Measurements from ENCODE around the gene FAM24B. TPM values are rescaled to one million over a fixed set of nuclear protein-coding genes. Genes with fewer than 3 reads are reported as not detected.

FAM24B gene
- total and polyA plus RNA-seq, 5 donors from 2014 or later, result 5.5 to 17.2 (median 10.6) TPM

DNA sequence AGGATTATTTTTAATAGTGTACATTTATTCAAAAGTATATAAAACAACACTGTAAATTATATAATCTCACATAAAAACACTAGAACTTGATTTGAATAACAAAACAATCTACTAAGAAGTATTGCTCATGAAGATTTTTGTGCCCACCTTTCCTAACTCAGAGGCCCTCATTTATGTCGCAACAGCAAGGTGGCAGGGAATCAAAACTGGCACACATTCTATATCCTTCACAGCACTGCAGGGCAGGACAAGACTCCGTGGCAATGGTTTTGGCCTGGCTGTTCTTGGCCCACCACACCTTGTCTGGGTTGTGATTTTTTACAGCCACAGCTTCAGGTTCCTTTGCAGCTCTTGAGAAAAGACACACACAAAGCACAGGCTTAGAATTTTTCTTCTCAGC, 30.3 kb downstream of the FAM24B start:
- Histone ChIP-seq H3K9me3 (ENCODE audit: control insufficient read depth in 2 of 2, low read length in 2 of 2) (peaks cover 0 to 2% of the 10 kb centered on the region in 2 experiments), H3K27ac (ENCODE audit: insufficient read depth, low read length, poor library complexity, severe bottlenecking) (no peak overlapping the region), H3K4me1 (ENCODE audit: control insufficient read depth, insufficient read depth, low read length, poor library complexity, severe bottlenecking) (peaks cover 4% of the 10 kb centered on the region), H3K4me3 (ENCODE audit: low read depth, low read length) (no peak overlapping the region), H3K36me3 (ENCODE audit: control insufficient read depth, insufficient read depth, low read length) (peaks cover 66% of the 10 kb centered on the region), H3K27me3 (ENCODE audit: control insufficient read depth, insufficient read depth, low read length) (no peaks in the 10 kb centered on the region)
- Mint-ChIP-seq H3K9me3 (peaks cover 0 to 2% (median 0%) of the 10 kb centered on the region in 7 donors), H3K4me1 (peaks cover 0 to 14% (median 6%) of the 10 kb centered on the region in 4 donors), H3K27me3 (no peaks in the 10 kb centered on the region), H3K36me3 (peaks cover 37% of the 10 kb centered on the region), H3K4me3 (no peak overlapping the region), H3K27ac (peak overlapping the region in 1 of 3 donors; percentile 15)
- no peak for ATAC-seq (ENCODE audit: low read depth in 2 of 2)
- no peak for DNase-seq

DNA sequence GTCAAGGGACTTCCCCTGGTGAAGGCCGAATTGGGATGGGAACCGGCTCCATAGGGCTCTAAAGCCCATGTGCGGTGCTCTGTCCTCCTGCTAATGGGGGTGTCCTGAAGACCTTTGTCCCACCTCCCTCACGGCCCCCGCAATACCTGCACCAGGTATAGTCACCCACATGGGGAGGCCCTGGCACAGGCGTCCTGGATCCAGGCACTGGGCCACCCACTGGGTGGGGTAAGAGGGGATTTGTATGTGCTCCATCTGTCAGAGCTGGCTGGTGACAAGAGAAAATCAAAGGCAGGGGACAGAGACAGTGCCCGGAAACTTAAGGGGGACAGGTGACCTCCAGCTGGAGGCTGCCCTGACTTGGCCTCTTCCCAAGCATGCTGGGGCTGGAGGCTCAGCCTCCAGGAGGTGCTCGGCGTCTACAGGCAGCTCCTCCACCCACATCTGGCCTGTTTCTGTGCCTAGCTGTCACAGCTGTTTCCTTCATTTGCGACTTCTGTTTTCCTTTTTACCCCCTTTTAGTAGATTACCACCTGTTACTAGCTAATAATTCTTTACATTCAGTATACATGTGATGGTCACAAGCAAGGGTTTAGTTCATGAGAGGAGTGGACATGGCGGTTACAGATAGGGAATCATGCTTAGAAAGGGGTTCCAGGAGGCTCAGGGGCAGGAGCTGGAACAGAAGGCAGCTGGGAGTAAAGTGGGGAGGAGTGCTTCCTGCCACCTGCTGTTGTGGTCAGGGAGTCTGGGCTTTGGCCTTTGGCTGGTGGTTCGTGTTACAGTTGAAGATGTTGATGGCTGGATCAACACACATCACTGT, 31.4 kb downstream of the FAM24B start:
- H3K9me3 Mint-ChIP-seq, result peaks cover 0 to 2% (median 0%) of the 10 kb centered on the region in 7 donors
- no peak overlapping the region for H3K4me3 Mint-ChIP-seq
- H3K4me1 Mint-ChIP-seq, result peaks cover 0 to 14% (median 6%) of the 10 kb centered on the region in 4 donors
- no peak for DNase-seq
- no peaks in the 10 kb centered on the region for H3K27me3 Mint-ChIP-seq
- peaks cover 0 to 2% of the 10 kb centered on the region in 2 experiments for H3K9me3 ChIP-seq (ENCODE audit: control insufficient read depth in 2 of 2, low read length in 2 of 2)
- H3K4me1 ChIP-seq (ENCODE audit: control insufficient read depth, insufficient read depth, low read length, poor library complexity, severe bottlenecking), result no peaks in the 10 kb centered on the region
- H3K36me3 ChIP-seq (ENCODE audit: control insufficient read depth, insufficient read depth, low read length), result peaks cover 56% of the 10 kb centered on the region
- H3K27me3 ChIP-seq (ENCODE audit: control insufficient read depth, insufficient read depth, low read length), result no peaks in the 10 kb centered on the region
- H3K27ac Mint-ChIP-seq, result peak overlapping the region in 1 of 3 donors; percentile 24
- no peak overlapping the region for H3K4me3 ChIP-seq (ENCODE audit: low read depth, low read length)
- peaks cover 30% of the 10 kb centered on the region for H3K36me3 Mint-ChIP-seq
- ATAC-seq (ENCODE audit: low read depth in 2 of 2), result no peak
- no peak overlapping the region for H3K27ac ChIP-seq (ENCODE audit: insufficient read depth, low read length, poor library complexity, severe bottlenecking)

DNA sequence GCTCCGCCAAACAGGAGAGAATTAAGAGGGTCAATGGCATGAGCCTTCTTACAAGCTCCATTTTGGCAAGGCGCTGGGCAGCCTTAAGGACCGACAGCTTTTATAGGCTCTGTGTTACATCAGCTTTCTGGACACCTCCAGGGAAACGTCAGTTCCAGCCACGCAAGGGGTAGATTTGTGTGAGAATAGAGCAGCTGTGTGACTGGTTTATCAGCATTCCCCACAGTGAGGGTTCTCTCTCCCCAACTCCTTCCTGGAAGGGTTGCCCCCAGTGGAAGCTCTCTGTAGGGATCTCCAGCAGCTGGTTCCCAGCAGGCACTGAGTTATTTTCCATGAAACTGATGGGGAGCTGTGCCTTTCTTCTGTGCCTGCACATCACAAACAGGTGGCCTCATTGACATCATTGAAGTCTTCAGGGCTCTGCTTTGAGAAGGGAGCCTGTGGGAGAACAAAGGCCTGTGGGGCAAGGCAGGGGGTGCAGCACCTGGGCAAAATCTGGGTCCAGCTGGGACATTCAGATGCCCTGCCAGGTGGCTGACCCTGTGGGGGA, 33.5 kb downstream of the FAM24B start, which contains the start of gene CUZD1:
Gene CUZD1 (minus strand): TSS at position 75 of the 550 bp plus-strand sequence. CDS start 14 bp downstream, at position 61.
- H3K4me1 ChIP-seq (ENCODE audit: control insufficient read depth, insufficient read depth, low read length, poor library complexity, severe bottlenecking), result no peaks in the 10 kb centered on the region
- DNase-seq, result no peak
- Mint-ChIP-seq H3K27ac (peak within 1 kb of the TSS in 1 of 3 donors; percentile 6), H3K4me3 (no peak within 1 kb of the TSS), H3K27me3 (no peaks in the 10 kb centered on the region), H3K36me3 (peaks cover 28% of the 10 kb centered on the region), H3K9me3 (peaks cover 0 to 4% (median 0%) of the 10 kb centered on the region in 7 donors), H3K4me1 (peaks cover 0 to 14% (median 6%) of the 10 kb centered on the region in 4 donors)
- H3K4me3 ChIP-seq (ENCODE audit: low read depth, low read length), result no peak within 1 kb of the TSS
- H3K27ac ChIP-seq (ENCODE audit: insufficient read depth, low read length, poor library complexity, severe bottlenecking), result no peak within 1 kb of the TSS
- no peaks in the 10 kb centered on the region for H3K27me3 ChIP-seq (ENCODE audit: control insufficient read depth, insufficient read depth, low read length)
- no peak for ATAC-seq (ENCODE audit: low read depth in 2 of 2)
- peaks cover 43% of the 10 kb centered on the region for H3K36me3 ChIP-seq (ENCODE audit: control insufficient read depth, insufficient read depth, low read length)
- no peaks in the 10 kb centered on the region for H3K9me3 ChIP-seq (ENCODE audit: control insufficient read depth in 2 of 2, low read length in 2 of 2)

DNA sequence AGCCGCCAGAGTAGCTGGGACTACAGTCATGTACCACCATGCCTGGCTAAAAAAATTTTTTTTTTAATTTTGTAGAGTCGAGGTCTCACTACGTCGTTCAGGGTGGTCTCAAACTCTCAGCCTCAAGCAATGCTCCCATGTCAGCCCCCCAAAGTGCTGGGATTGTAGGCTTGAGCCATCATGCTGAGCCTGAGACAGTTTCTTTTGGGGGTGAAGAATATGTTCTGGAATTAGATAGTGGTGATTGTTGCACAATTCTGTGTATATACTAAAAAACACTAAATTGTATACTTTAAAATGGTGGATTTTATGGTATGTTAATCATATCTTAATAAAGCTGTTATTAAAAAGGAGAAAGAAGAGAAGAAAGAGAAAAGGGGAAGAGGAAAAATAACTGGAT, 35.2 kb downstream of the FAM24B start:
- Histone ChIP-seq H3K4me1 (ENCODE audit: control insufficient read depth, insufficient read depth, low read length, poor library complexity, severe bottlenecking) (no peaks in the 10 kb centered on the region), H3K27me3 (ENCODE audit: control insufficient read depth, insufficient read depth, low read length) (no peaks in the 10 kb centered on the region), H3K36me3 (ENCODE audit: control insufficient read depth, insufficient read depth, low read length) (peaks cover 27% of the 10 kb centered on the region), H3K27ac (ENCODE audit: insufficient read depth, low read length, poor library complexity, severe bottlenecking) (no peak overlapping the region), H3K9me3 (ENCODE audit: control insufficient read depth in 2 of 2, low read length in 2 of 2) (no peaks in the 10 kb centered on the region), H3K4me3 (ENCODE audit: low read depth, low read length) (no peak overlapping the region)
- Mint-ChIP-seq H3K9me3 (peaks cover 0 to 4% (median 0%) of the 10 kb centered on the region in 7 donors), H3K4me1 (peaks cover 0 to 12% (median 6%) of the 10 kb centered on the region in 4 donors), H3K36me3 (peaks cover 33% of the 10 kb centered on the region), H3K4me3 (no peak overlapping the region), H3K27ac (no peak overlapping the region), H3K27me3 (no peaks in the 10 kb centered on the region)
- ATAC-seq (ENCODE audit: low read depth in 2 of 2), result no peak
- no peak for DNase-seq

DNA sequence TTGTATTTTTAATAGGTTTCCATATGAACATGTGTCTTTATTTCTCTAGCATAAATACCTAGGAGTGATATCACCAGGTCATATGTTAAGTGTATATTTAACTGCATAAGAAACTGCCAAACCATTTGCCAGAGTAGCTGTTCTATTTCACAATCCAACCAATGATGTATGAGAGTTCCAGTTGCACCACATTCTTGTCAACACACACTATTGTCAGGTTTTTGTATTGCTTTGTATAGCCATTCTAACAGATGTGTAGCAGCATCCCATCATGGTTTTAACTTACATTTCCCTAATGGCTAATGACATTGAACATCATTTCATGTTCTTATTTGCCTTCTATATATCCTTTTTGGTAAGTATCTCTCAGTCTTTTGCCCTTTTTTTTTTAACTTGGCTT, 37.8 kb downstream of the FAM24B start:
- H3K27ac Mint-ChIP-seq, result no peak overlapping the region
- Histone ChIP-seq H3K27ac (ENCODE audit: insufficient read depth, low read length, poor library complexity, severe bottlenecking) (no peak overlapping the region), H3K4me3 (ENCODE audit: low read depth, low read length) (no peak overlapping the region), H3K36me3 (ENCODE audit: control insufficient read depth, insufficient read depth, low read length) (peaks cover 27% of the 10 kb centered on the region), H3K27me3 (ENCODE audit: control insufficient read depth, insufficient read depth, low read length) (no peaks in the 10 kb centered on the region), H3K4me1 (ENCODE audit: control insufficient read depth, insufficient read depth, low read length, poor library complexity, severe bottlenecking) (no peaks in the 10 kb centered on the region), H3K9me3 (ENCODE audit: control insufficient read depth in 2 of 2, low read length in 2 of 2) (no peaks in the 10 kb centered on the region)
- ATAC-seq (ENCODE audit: low read depth in 2 of 2) (no peak), DNase-seq (no peak)
- H3K27me3 Mint-ChIP-seq, result no peaks in the 10 kb centered on the region
- H3K4me1 Mint-ChIP-seq, result peaks cover 0 to 6% (median 1%) of the 10 kb centered on the region in 4 donors
- H3K9me3 Mint-ChIP-seq, result peaks cover 0 to 5% (median 0%) of the 10 kb centered on the region in 7 donors
- H3K4me3 Mint-ChIP-seq, result no peak overlapping the region
- peaks cover 46% of the 10 kb centered on the region for H3K36me3 Mint-ChIP-seq

DNA sequence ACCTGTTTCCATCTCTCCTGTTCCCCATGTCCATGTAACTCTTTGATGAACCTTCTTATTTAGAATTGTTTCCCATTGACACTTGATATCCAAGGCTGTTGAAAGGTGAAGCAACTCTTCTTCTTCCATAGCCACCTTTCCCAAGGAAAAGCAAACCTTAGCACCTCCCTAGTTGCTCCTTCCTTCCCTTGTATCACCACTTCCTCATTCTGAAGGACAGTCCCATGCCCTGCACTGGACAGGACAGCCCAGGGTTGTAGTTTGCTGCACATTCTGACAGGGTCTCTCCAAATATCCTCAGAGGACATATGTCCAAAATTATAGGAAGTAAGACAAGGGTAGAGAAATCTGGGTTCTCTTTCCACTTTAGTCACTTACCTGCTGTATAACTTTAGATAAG, 39.9 kb downstream of the FAM24B start:
- peaks cover 30% of the 10 kb centered on the region for H3K36me3 ChIP-seq (ENCODE audit: control insufficient read depth, insufficient read depth, low read length)
- no peaks in the 10 kb centered on the region for H3K4me1 ChIP-seq (ENCODE audit: control insufficient read depth, insufficient read depth, low read length, poor library complexity, severe bottlenecking)
- ATAC-seq (ENCODE audit: low read depth in 2 of 2) (no peak), DNase-seq (no peak)
- Mint-ChIP-seq H3K27ac (peak overlapping the region in 1 of 3 donors; percentile 3), H3K4me1 (no peaks in the 10 kb centered on the region), H3K36me3 (peaks cover 45% of the 10 kb centered on the region), H3K4me3 (no peak overlapping the region), H3K9me3 (peaks cover 0 to 4% (median 0%) of the 10 kb centered on the region in 7 donors), H3K27me3 (no peaks in the 10 kb centered on the region)
- H3K4me3 ChIP-seq (ENCODE audit: low read depth, low read length), result no peak overlapping the region
- H3K27me3 ChIP-seq (ENCODE audit: control insufficient read depth, insufficient read depth, low read length), result no peaks in the 10 kb centered on the region
- H3K9me3 ChIP-seq (ENCODE audit: control insufficient read depth in 2 of 2, low read length in 2 of 2), result no peaks in the 10 kb centered on the region
- no peak overlapping the region for H3K27ac ChIP-seq (ENCODE audit: insufficient read depth, low read length, poor library complexity, severe bottlenecking)

DNA sequence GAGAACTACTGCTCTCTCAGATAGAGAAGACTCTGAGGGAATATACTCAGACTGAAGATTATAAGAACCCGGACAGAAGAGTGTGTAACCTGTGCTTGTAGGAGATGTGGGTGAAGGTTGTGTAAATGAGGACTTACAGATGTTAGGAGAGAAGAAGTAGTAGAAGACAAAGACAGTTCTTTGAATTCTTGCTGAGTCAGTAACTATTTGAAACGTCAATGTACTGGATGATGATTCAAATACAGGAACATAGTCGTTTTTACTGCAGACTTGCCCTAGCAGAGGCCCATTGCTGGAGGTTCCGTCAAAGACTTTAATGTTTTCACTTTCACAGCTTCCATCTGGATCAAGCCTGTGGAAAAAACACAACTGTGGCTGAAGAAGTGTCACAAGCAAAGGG, 40.5 kb downstream of the FAM24B start:
- ATAC-seq (ENCODE audit: low read depth in 2 of 2), result no peak
- H3K9me3 ChIP-seq (ENCODE audit: control insufficient read depth in 2 of 2, low read length in 2 of 2), result no peaks in the 10 kb centered on the region
- no peaks in the 10 kb centered on the region for H3K27me3 ChIP-seq (ENCODE audit: control insufficient read depth, insufficient read depth, low read length)
- Mint-ChIP-seq H3K9me3 (peaks cover 0 to 4% (median 0%) of the 10 kb centered on the region in 7 donors), H3K36me3 (peaks cover 46% of the 10 kb centered on the region), H3K4me3 (no peak overlapping the region), H3K4me1 (no peaks in the 10 kb centered on the region), H3K27ac (peak overlapping the region in 1 of 3 donors; percentile 3), H3K27me3 (no peaks in the 10 kb centered on the region)
- H3K4me3 ChIP-seq (ENCODE audit: low read depth, low read length), result no peak overlapping the region
- peaks cover 31% of the 10 kb centered on the region for H3K36me3 ChIP-seq (ENCODE audit: control insufficient read depth, insufficient read depth, low read length)
- DNase-seq, result no peak
- no peaks in the 10 kb centered on the region for H3K4me1 ChIP-seq (ENCODE audit: control insufficient read depth, insufficient read depth, low read length, poor library complexity, severe bottlenecking)
- H3K27ac ChIP-seq (ENCODE audit: insufficient read depth, low read length, poor library complexity, severe bottlenecking), result no peak overlapping the region
